Measurements from ENCODE around the gene MLLT3.

DNA sequence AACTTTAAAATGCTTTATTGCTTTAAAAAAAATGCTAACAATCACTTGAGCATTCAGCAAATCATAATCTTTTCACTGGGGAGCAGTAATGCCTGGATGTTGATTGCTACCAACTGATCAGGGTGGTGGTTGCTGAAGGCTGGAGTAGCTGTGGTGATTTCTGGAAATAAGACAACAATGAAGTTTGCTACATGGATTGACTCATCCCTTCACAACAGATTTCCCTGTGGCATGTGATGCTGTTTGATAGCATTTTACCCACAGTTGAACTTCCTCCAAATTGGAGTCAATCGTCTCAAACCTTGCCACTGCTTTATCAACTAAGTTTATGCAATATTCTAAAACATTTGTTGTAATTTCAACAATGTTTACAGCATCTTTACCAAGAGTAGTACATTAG lies 83.3 kb downstream of the MLLT3 start:
- no peak for TF ChIP-seq RBBP5 (IDR thresholded peaks at IDR 0.05; ENCODE audit: borderline replicate concordance, low read depth, low read length)
- TF ChIP-seq POLR2AphosphoS5 (IDR thresholded peaks at IDR 0.05; ENCODE audit: low read depth, low read length): no peak
- TF ChIP-seq CTCF (IDR thresholded peaks at IDR 0.05; ENCODE audit: control extremely low read depth in 1 of 3, insufficient read depth in 1 of 3, low read depth in 1 of 3, low read length in 3 of 3): no peak

Measured in H1 (cell line).